Measurements from ENCODE around the gene YWHAE. TPM values are rescaled to one million over a fixed set of nuclear protein-coding genes. Genes with fewer than 3 reads are reported as not detected.
A peak's percentile ranks its signal among the peaks of the same experiment; 100 is the strongest.

Gene YWHAE
- total RNA-seq, 4 donors from 2014 or later, result 581 to 765 (median 678) TPM

- Histone ChIP-seq H3K36me3 (peaks cover 0 to 19% (median 0%) of the 10 kb centered on the region in 3 donors), H3K4me1 (peaks cover 0 to 19% (median 0%) of the 10 kb centered on the region in 4 donors), H3K9me3 (no peaks in the 10 kb centered on the region), H3K4me3 (no peak overlapping the region), H3K27ac (no peak overlapping the region), H3K27me3 (no peaks in the 10 kb centered on the region)
- WGBS, 2 donors, result 63 to 66% methylated on average over 6 of the region's 6 CpGs
- TF ChIP-seq EP300 (IDR thresholded peaks at IDR 0.05), result peak in 1 of 2 donors; percentile 26
- no peak for TF ChIP-seq CTCF (IDR thresholded peaks at IDR 0.05)
- peak; percentile 23 to 27 for DNase-seq (ENCODE audit: low spot score in 2 of 2)
These were observed 13.3 kb upstream of the YWHAE start for GRCh38 chr17:1413281-1413791.

DNA sequence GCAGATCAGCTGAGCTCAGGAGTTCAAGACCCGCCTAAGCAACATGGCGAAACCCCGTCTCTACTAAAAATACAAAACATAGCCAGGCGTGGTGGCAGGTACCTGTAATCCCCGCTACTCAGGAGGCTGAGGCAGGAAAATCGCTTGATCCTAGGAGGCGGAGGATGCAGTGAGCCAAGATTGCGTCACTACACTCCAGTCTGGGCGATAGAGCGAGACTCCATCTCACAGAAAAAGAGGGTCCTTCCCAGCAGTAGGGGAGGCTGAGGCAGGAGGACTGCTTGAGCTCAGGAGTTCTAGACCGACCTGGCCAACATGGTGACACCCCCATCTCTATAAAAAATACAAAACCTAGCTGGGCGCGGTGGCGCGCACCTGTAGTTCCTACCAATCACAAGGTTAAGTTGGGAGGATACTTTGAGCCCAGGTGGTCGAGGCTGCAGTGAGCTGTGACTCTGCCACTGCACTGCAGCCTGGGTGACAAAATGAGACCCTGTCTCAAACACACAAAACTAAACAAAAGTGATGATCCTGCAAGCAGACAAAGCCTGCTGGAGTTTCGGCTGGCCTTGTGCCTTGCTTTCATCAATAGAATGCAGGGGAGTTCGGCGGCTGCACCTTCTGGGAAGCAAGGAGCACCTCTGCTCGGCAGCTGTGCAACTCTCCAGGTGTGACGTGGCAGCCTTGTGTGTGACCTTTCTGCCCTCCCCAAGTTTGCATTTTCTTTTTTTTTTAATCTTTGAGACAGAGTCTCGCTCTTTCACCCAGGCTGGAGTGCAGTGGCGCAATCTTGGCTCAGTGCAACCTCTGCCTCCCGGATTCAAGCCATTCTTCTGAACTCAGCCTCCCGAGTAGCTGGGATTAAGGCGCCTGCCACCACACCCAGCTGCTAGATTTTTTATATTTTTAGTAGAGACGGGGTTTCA lies 12.4 kb upstream of the YWHAE start:
- Histone ChIP-seq H3K27ac (no peak overlapping the region), H3K27me3 (no peaks in the 10 kb centered on the region), H3K4me3 (no peak overlapping the region), H3K36me3 (peaks cover 0 to 15% (median 0%) of the 10 kb centered on the region in 3 donors), H3K9me3 (no peaks in the 10 kb centered on the region), H3K4me1 (peaks cover 0 to 19% (median 0%) of the 10 kb centered on the region in 4 donors)
- no peak for DNase-seq (ENCODE audit: low spot score in 2 of 2)
- TF ChIP-seq CTCF (IDR thresholded peaks at IDR 0.05), result no peak
- WGBS, 2 donors, result 79 to 84% methylated on average over 26 to 27 of the region's 27 CpGs

DNA sequence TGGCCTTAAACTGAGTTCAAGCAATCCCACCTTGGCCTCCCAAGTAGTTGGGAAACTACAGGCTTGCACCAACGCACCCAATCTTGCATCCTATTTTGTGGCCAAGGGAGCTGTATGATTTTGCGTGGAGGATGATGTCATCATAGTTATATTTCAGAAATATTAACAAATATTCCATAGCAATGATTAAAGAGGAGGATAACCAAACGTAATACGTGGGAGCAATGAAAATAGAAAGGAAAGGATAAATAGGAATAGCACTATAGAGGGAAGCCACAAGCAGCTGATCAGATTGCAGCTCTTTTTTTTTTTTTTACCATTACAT lies 2.2 kb upstream of the YWHAE start:
- Histone ChIP-seq H3K27ac (no peak overlapping the region), H3K4me3 (no peak overlapping the region), H3K9me3 (no peaks in the 10 kb centered on the region), H3K27me3 (no peaks in the 10 kb centered on the region), H3K4me1 (peaks cover 0 to 31% (median 16%) of the 10 kb centered on the region in 4 donors), H3K36me3 (no peaks in the 10 kb centered on the region)
- no peak for DNase-seq (ENCODE audit: low spot score in 2 of 2)
- 91 to 96% methylated on average over 4 of the region's 4 CpGs for WGBS, 2 donors
- TF ChIP-seq EP300 (IDR thresholded peaks at IDR 0.05) (no peak), POLR2A (IDR thresholded peaks at IDR 0.05) (no peak), CTCF (IDR thresholded peaks at IDR 0.05) (no peak)

- Histone ChIP-seq H3K4me1 (peaks cover 0 to 51% (median 30%) of the 10 kb centered on the region in 4 donors), H3K27me3 (no peaks in the 10 kb centered on the region), H3K9me3 (no peaks in the 10 kb centered on the region), H3K4me3 (peak overlapping the region; percentile 70 to 98 (median 88)), H3K27ac (peak overlapping the region; percentile 95 to 100 (median 97)), H3K36me3 (peaks cover 0 to 3% (median 0%) of the 10 kb centered on the region in 3 donors)
- 1% methylated on average over 21 to 34 of the region's 41 CpGs for WGBS, 2 donors
- TF ChIP-seq CTCF (IDR thresholded peaks at IDR 0.05), result no peak
- TF ChIP-seq EP300 (IDR thresholded peaks at IDR 0.05), result peak in 1 of 2 donors; percentile 35
- DNase-seq (ENCODE audit: low spot score in 2 of 2), result peak; percentile 21 to 39
These were observed 917 bp downstream of the YWHAE start for GRCh38 chr17:1398931-1399678.
